Epithelial cell of esophagus (primary cell): Measurements from ENCODE around the gene SP5.
A peak's percentile ranks its signal among the peaks of the same experiment; 100 is the strongest.
"Not testable (repeated sequence)": the region's sequence is repeated elsewhere in the genome, so short reads cannot be mapped to it uniquely, and the experiment has no call there.

ENCODE experiments used
- DNase-seq: peaks from one replicate; pipeline ENCODE4 v3.0.0; 2010; ENCODE audit warnings: low read depth
- H3K4me3 ChIP-seq: 2 replicates; pipeline ENCODE4 v1.5.1; 2011; ENCODE audit warnings: mild to moderate bottlenecking, low read length, control low read depth
- CTCF ChIP-seq: IDR thresholded peaks from 2 replicates; pipeline ENCODE4 v1.5.1; 2011; ENCODE audit warnings: low read depth, mild to moderate bottlenecking, low read length, control low read depth, inconsistent platforms; ENCODE audit not compliant: insufficient read depth; ENCODE audit errors: missing control alignments

SP5 gene

GRCh38 chr2:170715062-170715931 is at the start of gene SP5:
TSS of gene SP5 (plus strand) at chr2:170715337. CDS start at chr2:170715513, 176 bp downstream.
- TF ChIP-seq CTCF = no peak
- DNase-seq = peak; percentile 48
- peak within 1 kb of the TSS; percentile 8 for H3K4me3 ChIP-seq

DNA sequence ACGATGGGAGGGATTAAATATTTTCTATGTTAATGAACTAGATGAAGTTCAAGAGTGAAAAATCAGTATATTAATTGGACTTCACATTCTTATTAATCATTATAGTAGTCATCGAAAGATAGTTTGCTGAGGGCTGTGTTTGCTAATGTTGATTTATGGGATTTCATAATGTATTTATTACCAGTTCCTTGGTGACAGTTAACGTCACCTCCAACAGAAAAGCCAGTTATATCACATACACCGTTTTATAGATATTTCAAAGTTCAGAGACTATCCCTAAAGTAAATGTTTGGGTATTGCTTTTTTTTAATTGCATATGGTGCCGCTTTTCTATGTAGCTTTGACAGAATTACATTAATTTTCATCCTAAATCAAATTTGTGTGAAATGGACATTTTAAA is 49.4 kb upstream of the SP5 start:
- H3K4me3 ChIP-seq = no peak overlapping the region
- no peak for DNase-seq
- no peak for TF ChIP-seq CTCF

DNA sequence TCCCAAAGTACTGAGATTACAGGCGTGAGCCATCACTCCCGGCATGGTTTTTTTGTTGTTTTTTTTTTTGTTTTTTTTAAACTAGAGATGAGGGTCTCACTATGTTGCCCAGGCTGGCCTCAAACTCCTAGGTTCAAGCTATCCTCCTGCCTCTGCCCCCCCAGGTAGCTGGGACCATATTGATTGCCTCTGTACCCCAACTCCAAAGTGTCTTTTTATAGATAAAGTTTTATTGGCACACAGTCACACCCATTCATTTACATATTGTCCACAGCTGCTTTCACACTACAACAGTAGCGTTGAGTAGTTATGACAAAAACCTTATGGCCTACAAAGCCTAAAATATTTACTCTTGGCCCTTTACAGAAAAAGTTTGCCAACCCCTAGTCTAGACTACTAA is 45.2 kb upstream of the SP5 start:
- TF ChIP-seq CTCF = no peak
- no peak for DNase-seq
- no peak overlapping the region for H3K4me3 ChIP-seq

- TF ChIP-seq CTCF = no peak
- H3K4me3 ChIP-seq = no peak overlapping the region
- no peak for DNase-seq
These were observed 44.5 kb upstream of the SP5 start for GRCh38 chr2:170670651-170671050.

- no peak overlapping the region for H3K4me3 ChIP-seq
- DNase-seq = no peak
- TF ChIP-seq CTCF = no peak
These were observed 44.1 kb upstream of the SP5 start for GRCh38 chr2:170671079-170671478.

DNA sequence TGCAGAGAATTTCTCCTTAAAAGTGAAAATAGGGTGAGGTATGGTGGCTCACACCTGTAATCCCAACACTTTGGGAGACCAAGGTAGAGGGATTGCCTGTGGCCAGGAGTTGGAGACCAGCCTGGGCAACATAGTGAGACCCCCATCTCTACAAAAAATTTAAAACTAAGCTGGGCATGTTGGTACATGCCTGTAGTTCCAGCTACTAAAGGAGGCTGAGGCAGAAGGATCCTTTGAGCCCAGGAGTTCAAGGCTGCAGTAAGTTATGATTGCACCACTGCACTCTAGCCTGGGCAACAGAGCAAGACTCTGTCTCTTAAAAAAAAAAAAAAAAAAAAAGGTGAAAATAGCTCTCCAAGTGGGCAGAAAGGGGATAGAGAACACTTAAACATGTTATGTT is 40.9 kb upstream of the SP5 start:
- H3K4me3 ChIP-seq, DNase-seq: not testable (repeated sequence)

DNA sequence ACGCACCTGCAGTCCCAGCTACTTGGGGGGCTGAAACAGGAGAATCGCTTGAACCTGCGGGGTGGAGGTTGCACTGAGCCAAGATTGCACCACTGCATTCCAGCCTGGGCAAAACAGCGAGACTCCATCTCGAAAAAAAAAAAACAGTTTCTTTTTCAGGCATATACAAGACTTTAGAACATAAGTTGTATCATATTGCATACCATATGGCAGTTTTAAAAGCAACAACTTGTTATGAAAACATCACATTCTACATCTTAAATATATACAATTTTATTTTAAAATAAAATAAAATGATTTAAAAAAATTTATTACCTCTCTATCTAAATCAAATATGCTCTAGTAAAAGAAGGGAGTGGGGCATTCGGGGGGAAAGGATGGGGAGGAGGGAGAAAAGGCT is 39.4 kb upstream of the SP5 start:
- DNase-seq = no peak
- no peak overlapping the region for H3K4me3 ChIP-seq
- TF ChIP-seq CTCF = no peak
